Trophoblast cell (in vitro differentiated cells and primary cell): ENCODE measurements around the gene DDTL.

Experiments
- DNase-seq, 2 donors: peaks; one replicate each; pipeline ENCODE4 v3.0.0-alpha.2; 2016
- H2AFZ ChIP-seq: 2 replicates; pipeline ENCODE4 v1.6.1; 2013; ENCODE audit warnings: low read length, moderate library complexity, mild to moderate bottlenecking; ENCODE audit not compliant: insufficient read depth, poor library complexity
- H2AK5ac ChIP-seq: 2 replicates; pipeline ENCODE4 v1.6.1; 2013; ENCODE audit warnings: mild to moderate bottlenecking, low read length
- H2BK120ac ChIP-seq: 2 replicates; pipeline ENCODE4 v1.6.1; 2013; ENCODE audit warnings: low read length, mild to moderate bottlenecking, moderate library complexity; ENCODE audit not compliant: insufficient read depth, poor library complexity
- H2BK12ac ChIP-seq: 2 replicates; pipeline ENCODE4 v1.6.1; 2013; ENCODE audit warnings: mild to moderate bottlenecking, low read length, moderate library complexity
- H2BK5ac ChIP-seq: 2 replicates; pipeline ENCODE4 v1.6.1; 2013; ENCODE audit warnings: low read length, low read depth, moderate library complexity, mild to moderate bottlenecking; ENCODE audit not compliant: poor library complexity
- H3K14ac ChIP-seq: 2 replicates; pipeline ENCODE4 v1.6.1; 2013; ENCODE audit warnings: mild to moderate bottlenecking, low read length
- H3K18ac ChIP-seq: 2 replicates; pipeline ENCODE4 v1.6.1; 2013; ENCODE audit warnings: mild to moderate bottlenecking, low read length
- H3K23ac ChIP-seq: 2 replicates; pipeline ENCODE4 v1.6.1; 2013; ENCODE audit warnings: low read length
- H3K27ac ChIP-seq: 2 replicates; pipeline ENCODE4 v1.5.1; 2013; ENCODE audit warnings: low read depth, mild to moderate bottlenecking, inconsistent platforms, low read length, moderate library complexity
- H3K27me3 ChIP-seq: 2 replicates; pipeline ENCODE4 v1.6.1; 2013; ENCODE audit warnings: inconsistent platforms, mild to moderate bottlenecking, low read length, moderate library complexity; ENCODE audit not compliant: insufficient read depth
- H3K36me3 ChIP-seq, 2 experiments: 1 replicate in 1 of 2; 2 replicates in 1 of 2; pipeline ENCODE4 v1.6.1; 2013; ENCODE audit warnings: low read length in 2 of 2, mild to moderate bottlenecking in 2 of 2, moderate library complexity in 1 of 2; ENCODE audit not compliant: insufficient read depth in 2 of 2, control insufficient read depth in 1 of 2
- H3K4ac ChIP-seq: 2 replicates; pipeline ENCODE4 v1.6.1; 2013; ENCODE audit warnings: low read depth, mild to moderate bottlenecking, low read length, moderate library complexity
- H3K4me1 ChIP-seq, 2 experiments: 1 replicate in 1 of 2; 2 replicates in 1 of 2; pipeline ENCODE4 v1.6.1; 2013; ENCODE audit warnings: low read length in 2 of 2, mild to moderate bottlenecking in 2 of 2, moderate library complexity in 1 of 2; ENCODE audit not compliant: insufficient read depth in 2 of 2, control insufficient read depth in 1 of 2
- H3K4me2 ChIP-seq: 2 replicates; pipeline ENCODE4 v1.6.1; 2013; ENCODE audit warnings: inconsistent platforms, mild to moderate bottlenecking, low read length, moderate library complexity
- H3K4me3 ChIP-seq: 2 replicates; pipeline ENCODE4 v1.5.1; 2013; ENCODE audit warnings: mild to moderate bottlenecking, low read depth, low read length, inconsistent platforms
- H3K79me1 ChIP-seq: one replicate; pipeline ENCODE4 v1.6.1; 2013; ENCODE audit warnings: low read length
- H3K79me2 ChIP-seq: 2 replicates; pipeline ENCODE4 v1.6.1; 2013; ENCODE audit warnings: low read length, mild to moderate bottlenecking; ENCODE audit not compliant: control insufficient read depth, insufficient read depth, poor library complexity
- H3K9ac ChIP-seq: 2 replicates; pipeline ENCODE4 v1.6.1; 2013; ENCODE audit warnings: mild to moderate bottlenecking, low read length
- H3K9me3 ChIP-seq: 2 replicates; pipeline ENCODE4 v1.6.1; 2013; ENCODE audit warnings: low read depth, mild to moderate bottlenecking, control low read depth, inconsistent platforms, low read length; ENCODE audit not compliant: insufficient read depth
- H4K12ac ChIP-seq: 2 replicates; pipeline ENCODE4 v1.6.1; 2013; ENCODE audit warnings: low read depth, mild to moderate bottlenecking, low read length, moderate library complexity
- H4K8ac ChIP-seq: 2 replicates; pipeline ENCODE4 v1.6.1; 2013; ENCODE audit warnings: low read depth, mild to moderate bottlenecking, low read length, moderate library complexity
- H4K91ac ChIP-seq: one replicate; pipeline ENCODE4 v1.6.1; 2013; ENCODE audit warnings: low read depth, mild to moderate bottlenecking, low read length, moderate library complexity
- WGBS: extraction: QIAGEN DNeasy Blood & Tissue Kit; methylation state at CpG from one replicate; pipeline ENCODE4 v1.1.7; 2013; ENCODE audit warnings: missing lambda C conversion rate; ENCODE audit not compliant: insufficient read length, insufficient coverage; ENCODE audit errors: extremely low coverage; 5-methylcytosine and 5-hydroxymethylcytosine counted together

Gene DDTL

DNA sequence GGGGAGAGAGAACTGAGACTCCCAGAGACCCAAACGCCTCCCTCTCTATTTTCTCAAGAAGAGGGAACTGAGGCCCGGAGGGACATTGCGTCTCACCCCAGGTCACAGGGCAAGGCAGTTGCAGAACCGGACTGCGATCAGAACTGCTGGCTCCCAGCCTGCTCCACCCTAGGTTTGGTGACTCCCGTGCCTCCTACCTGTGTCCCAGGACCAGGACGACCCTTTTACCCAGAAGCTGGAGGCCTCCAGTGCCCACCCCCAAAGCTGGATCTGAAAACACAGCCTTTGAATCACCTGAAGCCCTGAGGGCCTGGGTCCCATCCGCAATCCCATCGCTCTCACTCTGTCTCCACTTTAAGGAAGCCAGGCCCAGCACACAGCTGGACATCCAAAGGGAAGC, 37.2 kb downstream of the DDTL start:
- H3K79me2 ChIP-seq = no peaks in the 10 kb centered on the region
- no peak overlapping the region for H2AK5ac ChIP-seq
- no peak overlapping the region for H2BK5ac ChIP-seq
- H3K27me3 ChIP-seq = no peaks in the 10 kb centered on the region
- H3K4me2 ChIP-seq = no peak overlapping the region
- H3K79me1 ChIP-seq = no peaks in the 10 kb centered on the region
- no CpG with 5 or more reads among the region's 9 CpGs for WGBS
- H3K36me3 ChIP-seq = no peaks in the 10 kb centered on the region
- no peak overlapping the region for H4K12ac ChIP-seq
- no peak overlapping the region for H3K9ac ChIP-seq
- no peak overlapping the region for H2AFZ ChIP-seq
- no peak overlapping the region for H3K18ac ChIP-seq
- no peak overlapping the region for H3K4ac ChIP-seq
- H3K9me3 ChIP-seq = peaks cover 13% of the 10 kb centered on the region
- H3K27ac ChIP-seq = no peak overlapping the region
- H2BK120ac ChIP-seq = no peak overlapping the region
- no peak overlapping the region for H3K23ac ChIP-seq
- no peak overlapping the region for H2BK12ac ChIP-seq
- H3K14ac ChIP-seq = no peak overlapping the region
- no peak overlapping the region for H3K4me3 ChIP-seq
- H4K8ac ChIP-seq = no peak overlapping the region
- no peak for DNase-seq
- H4K91ac ChIP-seq = no peak overlapping the region
- H3K4me1 ChIP-seq = peaks cover 3 to 5% of the 10 kb centered on the region in 2 experiments

DNA sequence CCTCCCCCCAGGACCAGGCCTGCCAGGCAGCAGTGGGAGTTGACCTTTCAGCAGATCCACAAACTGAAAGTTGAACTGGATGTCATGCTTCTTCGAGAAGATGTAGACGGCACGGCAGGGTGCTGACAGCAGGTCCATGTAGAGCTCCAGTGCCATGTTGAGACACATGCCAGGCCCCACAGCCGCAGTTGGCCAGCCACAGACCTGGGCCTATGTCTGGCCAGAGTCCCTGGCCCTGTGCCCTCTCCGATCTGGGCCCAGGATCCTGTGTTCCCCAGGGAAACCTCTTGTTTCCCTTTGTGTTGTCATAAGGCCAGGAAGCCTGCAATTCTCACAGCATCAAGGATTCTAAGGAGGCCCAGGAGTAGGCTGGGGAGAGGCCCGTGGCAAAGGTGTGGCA, 38.5 kb downstream of the DDTL start, which contains the start of gene GSTT4:
TSS of gene GSTT4 (minus strand) at position 253 of the 400 bp plus-strand sequence. CDS start at position 156, 97 bp downstream.
- no peak within 1 kb of the TSS for H4K12ac ChIP-seq
- no peak within 1 kb of the TSS for H3K4ac ChIP-seq
- no peak within 1 kb of the TSS for H2AFZ ChIP-seq
- H2BK5ac ChIP-seq = no peak within 1 kb of the TSS
- H3K18ac ChIP-seq = no peak within 1 kb of the TSS
- H3K79me2 ChIP-seq = no peaks in the 10 kb centered on the region
- no peak within 1 kb of the TSS for H3K9ac ChIP-seq
- H3K4me1 ChIP-seq = peaks cover 3% of the 10 kb centered on the region in 2 experiments
- H3K27me3 ChIP-seq = no peaks in the 10 kb centered on the region
- no peak within 1 kb of the TSS for H2BK12ac ChIP-seq
- H3K79me1 ChIP-seq = no peaks in the 10 kb centered on the region
- peak within 1 kb of the TSS; percentile 21 for H2AK5ac ChIP-seq
- H3K23ac ChIP-seq = no peak within 1 kb of the TSS
- H3K36me3 ChIP-seq = no peaks in the 10 kb centered on the region
- peaks cover 13% of the 10 kb centered on the region for H3K9me3 ChIP-seq
- no CpG with 5 or more reads among the region's 6 CpGs for WGBS
- H3K14ac ChIP-seq = no peak within 1 kb of the TSS
- H3K4me3 ChIP-seq = peak within 1 kb of the TSS; percentile 43
- H3K27ac ChIP-seq = no peak within 1 kb of the TSS
- H3K4me2 ChIP-seq = no peak within 1 kb of the TSS
- no peak within 1 kb of the TSS for H4K91ac ChIP-seq
- no peak within 1 kb of the TSS for H2BK120ac ChIP-seq
- no peak within 1 kb of the TSS for H4K8ac ChIP-seq
- no peak for DNase-seq

- peaks cover 4% of the 10 kb centered on the region for H3K79me1 ChIP-seq
- H2BK5ac ChIP-seq = no peak overlapping the region
- no CpG with 5 or more reads among the region's 10 CpGs for WGBS
Observed at GRCh38 chr22:24006207-24006913, 39.7 kb downstream of the DDTL start.

DNA sequence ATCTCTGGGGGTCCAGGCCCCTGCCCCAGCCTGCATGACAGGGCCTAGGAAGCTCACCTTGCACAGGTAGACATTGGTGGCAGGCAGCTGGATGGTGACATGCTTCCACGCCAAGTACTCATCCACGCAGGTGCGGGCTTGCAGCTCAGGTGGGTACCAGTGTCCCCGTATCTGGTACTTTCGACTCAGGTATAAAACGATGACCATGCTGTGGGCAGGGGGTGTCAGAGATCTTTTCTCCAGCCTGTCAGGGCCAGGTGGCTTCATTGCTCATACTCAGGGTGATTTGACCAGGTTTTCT, 40.2 kb downstream of the DDTL start:
- no CpG with 5 or more reads among the region's 6 CpGs for WGBS
- H3K4me3 ChIP-seq = no peak overlapping the region

More at GRCh38 chr22:24006207-24006913, 39.7 kb downstream of the DDTL start:
- H2BK120ac ChIP-seq = no peak overlapping the region
- H3K4me1 ChIP-seq = peaks cover 3% of the 10 kb centered on the region in 2 experiments
- H4K8ac ChIP-seq = no peak overlapping the region
- H4K91ac ChIP-seq = no peak overlapping the region
- no peak overlapping the region for H3K27ac ChIP-seq
- H2AK5ac ChIP-seq = no peak overlapping the region
- H2BK12ac ChIP-seq = no peak overlapping the region
- no peak overlapping the region for H4K12ac ChIP-seq
- no peak overlapping the region for H3K4me2 ChIP-seq
- no peak overlapping the region for H3K14ac ChIP-seq
- H3K36me3 ChIP-seq = no peaks in the 10 kb centered on the region
- H3K18ac ChIP-seq = no peak overlapping the region
- H3K27me3 ChIP-seq = no peaks in the 10 kb centered on the region
- H3K9me3 ChIP-seq = peaks cover 13% of the 10 kb centered on the region
- no peak overlapping the region for H3K9ac ChIP-seq
- H2AFZ ChIP-seq = no peak overlapping the region
- H3K79me2 ChIP-seq = peaks cover 1% of the 10 kb centered on the region
- H3K4ac ChIP-seq = no peak overlapping the region
- DNase-seq = no peak
- H3K4me3 ChIP-seq = no peak overlapping the region
- H3K23ac ChIP-seq = no peak overlapping the region

More for the DNA sequence above, 40.2 kb downstream of the DDTL start:
- no peak for DNase-seq
- H3K79me2 ChIP-seq = peaks cover 5% of the 10 kb centered on the region
- H4K8ac ChIP-seq = no peak overlapping the region
- no peak overlapping the region for H2AK5ac ChIP-seq
- no peaks in the 10 kb centered on the region for H3K36me3 ChIP-seq
- H3K79me1 ChIP-seq = peaks cover 8% of the 10 kb centered on the region
- no peak overlapping the region for H2AFZ ChIP-seq
- H3K27ac ChIP-seq = no peak overlapping the region
- peaks cover 13% of the 10 kb centered on the region for H3K9me3 ChIP-seq
- no peak overlapping the region for H3K14ac ChIP-seq
- H2BK12ac ChIP-seq = no peak overlapping the region
- H3K18ac ChIP-seq = no peak overlapping the region
- H3K4ac ChIP-seq = no peak overlapping the region
- H3K9ac ChIP-seq = no peak overlapping the region
- H3K23ac ChIP-seq = no peak overlapping the region
- H3K4me1 ChIP-seq = peaks cover 3% of the 10 kb centered on the region in 2 experiments
- no peak overlapping the region for H3K4me2 ChIP-seq
- H4K91ac ChIP-seq = no peak overlapping the region
- H2BK120ac ChIP-seq = no peak overlapping the region
- no peak overlapping the region for H4K12ac ChIP-seq
- no peak overlapping the region for H2BK5ac ChIP-seq
- no peaks in the 10 kb centered on the region for H3K27me3 ChIP-seq
